ENCODE measurements around the gene OTOF. TPM values are rescaled to one million over a fixed set of nuclear protein-coding genes. Genes with fewer than 3 reads are reported as not detected.

The OTOF gene
- total RNA-seq, 1 donor: not detected

- no peaks in the 10 kb centered on the region for H3K4me1 ChIP-seq (ENCODE audit: insufficient read depth, low read length)
- no peaks in the 10 kb centered on the region for H3K9me3 ChIP-seq (ENCODE audit: low read depth, low read length)
- H3K27ac ChIP-seq (ENCODE audit: low read depth, low read length): no peak overlapping the region
- peaks cover 8% of the 10 kb centered on the region for H3K27me3 ChIP-seq (ENCODE audit: insufficient read depth, low read length)
- no peaks in the 10 kb centered on the region for H3K36me3 ChIP-seq (ENCODE audit: insufficient read depth, low read length)
- H3K79me2 ChIP-seq (ENCODE audit: insufficient read depth, low read length): no peaks in the 10 kb centered on the region
- DNase-seq (ENCODE audit: insufficient read length, low spot score, missing footprints): no peak
- no peak overlapping the region for H2AFZ ChIP-seq (ENCODE audit: low read length)
- no peak for TF ChIP-seq CTCF (IDR thresholded peaks at IDR 0.05; ENCODE audit: extremely low read depth, low read depth, low read length)
- no peaks in the 10 kb centered on the region for H4K20me1 ChIP-seq (ENCODE audit: insufficient read depth, low read length)
- no peak overlapping the region for H3K4me2 ChIP-seq (ENCODE audit: insufficient read depth, low read length)
- H3K4me3 ChIP-seq (ENCODE audit: insufficient read depth, low read length): no peak overlapping the region
These were observed 5.1 kb upstream of the OTOF start for GRCh38 chr2:26483027-26483326.

GRCh38 chr2:26482211-26483026 lies 4.5 kb upstream of the OTOF start:
- no peak for TF ChIP-seq CTCF (IDR thresholded peaks at IDR 0.05; ENCODE audit: extremely low read depth, low read depth, low read length)
- no peaks in the 10 kb centered on the region for H3K79me2 ChIP-seq (ENCODE audit: insufficient read depth, low read length)
- H3K4me1 ChIP-seq (ENCODE audit: insufficient read depth, low read length): no peaks in the 10 kb centered on the region
- H4K20me1 ChIP-seq (ENCODE audit: insufficient read depth, low read length): no peaks in the 10 kb centered on the region
- no peak overlapping the region for H3K4me2 ChIP-seq (ENCODE audit: insufficient read depth, low read length)
- no peaks in the 10 kb centered on the region for H3K36me3 ChIP-seq (ENCODE audit: insufficient read depth, low read length)
- H3K4me3 ChIP-seq (ENCODE audit: insufficient read depth, low read length): no peak overlapping the region
- peaks cover 8% of the 10 kb centered on the region for H3K27me3 ChIP-seq (ENCODE audit: insufficient read depth, low read length)
- H3K9me3 ChIP-seq (ENCODE audit: low read depth, low read length): no peaks in the 10 kb centered on the region
- no peak overlapping the region for H2AFZ ChIP-seq (ENCODE audit: low read length)
- DNase-seq (ENCODE audit: insufficient read length, low spot score, missing footprints): no peak
- H3K27ac ChIP-seq (ENCODE audit: low read depth, low read length): no peak overlapping the region

GRCh38 chr2:26481706-26482105 lies 3.8 kb upstream of the OTOF start:
- H3K27me3 ChIP-seq (ENCODE audit: insufficient read depth, low read length): peaks cover 8% of the 10 kb centered on the region
- H3K79me2 ChIP-seq (ENCODE audit: insufficient read depth, low read length): no peaks in the 10 kb centered on the region
- H3K27ac ChIP-seq (ENCODE audit: low read depth, low read length): no peak overlapping the region
- H3K36me3 ChIP-seq (ENCODE audit: insufficient read depth, low read length): no peaks in the 10 kb centered on the region
- H4K20me1 ChIP-seq (ENCODE audit: insufficient read depth, low read length): no peaks in the 10 kb centered on the region
- no peak for DNase-seq (ENCODE audit: insufficient read length, low spot score, missing footprints)
- H3K4me2 ChIP-seq (ENCODE audit: insufficient read depth, low read length): no peak overlapping the region
- no peak overlapping the region for H2AFZ ChIP-seq (ENCODE audit: low read length)
- no peak overlapping the region for H3K4me3 ChIP-seq (ENCODE audit: insufficient read depth, low read length)
- H3K9me3 ChIP-seq (ENCODE audit: low read depth, low read length): no peaks in the 10 kb centered on the region
- no peak for TF ChIP-seq CTCF (IDR thresholded peaks at IDR 0.05; ENCODE audit: extremely low read depth, low read depth, low read length)
- no peaks in the 10 kb centered on the region for H3K4me1 ChIP-seq (ENCODE audit: insufficient read depth, low read length)

- H3K79me2 ChIP-seq (ENCODE audit: insufficient read depth, low read length): no peaks in the 10 kb centered on the region
- no peak for TF ChIP-seq CTCF (IDR thresholded peaks at IDR 0.05; ENCODE audit: extremely low read depth, low read depth, low read length)
- no peak overlapping the region for H3K4me2 ChIP-seq (ENCODE audit: insufficient read depth, low read length)
- no peaks in the 10 kb centered on the region for H3K9me3 ChIP-seq (ENCODE audit: low read depth, low read length)
- no peaks in the 10 kb centered on the region for H3K4me1 ChIP-seq (ENCODE audit: insufficient read depth, low read length)
- H3K4me3 ChIP-seq (ENCODE audit: insufficient read depth, low read length): no peak overlapping the region
- no peaks in the 10 kb centered on the region for H4K20me1 ChIP-seq (ENCODE audit: insufficient read depth, low read length)
- H3K27me3 ChIP-seq (ENCODE audit: insufficient read depth, low read length): peaks cover 8% of the 10 kb centered on the region
- DNase-seq (ENCODE audit: insufficient read length, low spot score, missing footprints): no peak
- no peak overlapping the region for H3K27ac ChIP-seq (ENCODE audit: low read depth, low read length)
- no peak overlapping the region for H2AFZ ChIP-seq (ENCODE audit: low read length)
- H3K36me3 ChIP-seq (ENCODE audit: insufficient read depth, low read length): no peaks in the 10 kb centered on the region
These were observed 2.9 kb upstream of the OTOF start for GRCh38 chr2:26480566-26481423.

All from osteoblast (primary cell).